Measurements from ENCODE around the gene ASTL.

Gene ASTL

DNA sequence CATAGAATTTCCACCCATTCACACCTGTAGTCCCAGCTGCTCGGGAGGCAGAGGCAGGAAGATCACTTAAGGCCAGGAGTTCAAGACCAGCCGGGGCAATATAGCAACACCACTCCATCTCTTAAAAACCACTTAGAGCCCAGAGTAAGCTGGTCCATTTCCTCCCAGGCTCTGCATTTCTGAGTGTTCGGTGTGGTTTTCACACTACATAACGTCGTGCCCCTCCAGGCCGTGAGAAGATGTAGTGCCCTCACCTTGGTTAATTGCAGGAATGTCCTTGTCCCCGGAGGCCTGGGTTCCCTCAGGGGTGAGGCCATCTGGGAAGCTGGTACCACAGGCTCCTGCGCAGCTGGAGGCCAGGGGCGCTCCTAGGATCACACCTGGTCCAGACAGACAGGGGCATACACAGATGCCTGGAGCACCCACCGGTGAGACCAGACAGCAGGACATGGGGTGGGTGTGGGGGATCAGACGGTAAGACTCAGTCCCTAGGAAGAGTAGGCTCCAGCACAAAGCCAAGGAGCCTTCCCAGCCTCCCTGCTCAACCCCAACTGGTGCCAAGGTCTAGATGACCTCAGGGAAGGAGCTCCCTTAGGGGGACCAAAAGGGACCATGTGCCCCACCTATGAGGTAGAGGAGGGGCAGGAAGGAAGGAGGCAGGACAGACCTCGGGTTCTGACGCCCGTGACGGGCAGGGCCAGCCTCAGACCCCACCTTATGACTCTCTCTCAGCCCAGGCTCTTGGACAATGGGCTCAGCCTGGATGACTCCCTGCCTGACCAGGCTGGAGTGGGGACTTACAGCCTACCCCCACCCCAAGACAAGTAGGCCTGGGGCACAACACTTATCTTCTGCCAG lies 752 bp downstream of the ASTL start:
- CTCF ChIA-PET = interaction anchor here (0.6 to 2.3 kb wide), 10 partner anchors 13 to 627 kb away, joined by 3 to 32 read pairs (median 6); partner anchors contain the start of gene ADRA2B
- H3K27ac ChIP-seq = no peak overlapping the region
- TF ChIP-seq, protein P1, sequence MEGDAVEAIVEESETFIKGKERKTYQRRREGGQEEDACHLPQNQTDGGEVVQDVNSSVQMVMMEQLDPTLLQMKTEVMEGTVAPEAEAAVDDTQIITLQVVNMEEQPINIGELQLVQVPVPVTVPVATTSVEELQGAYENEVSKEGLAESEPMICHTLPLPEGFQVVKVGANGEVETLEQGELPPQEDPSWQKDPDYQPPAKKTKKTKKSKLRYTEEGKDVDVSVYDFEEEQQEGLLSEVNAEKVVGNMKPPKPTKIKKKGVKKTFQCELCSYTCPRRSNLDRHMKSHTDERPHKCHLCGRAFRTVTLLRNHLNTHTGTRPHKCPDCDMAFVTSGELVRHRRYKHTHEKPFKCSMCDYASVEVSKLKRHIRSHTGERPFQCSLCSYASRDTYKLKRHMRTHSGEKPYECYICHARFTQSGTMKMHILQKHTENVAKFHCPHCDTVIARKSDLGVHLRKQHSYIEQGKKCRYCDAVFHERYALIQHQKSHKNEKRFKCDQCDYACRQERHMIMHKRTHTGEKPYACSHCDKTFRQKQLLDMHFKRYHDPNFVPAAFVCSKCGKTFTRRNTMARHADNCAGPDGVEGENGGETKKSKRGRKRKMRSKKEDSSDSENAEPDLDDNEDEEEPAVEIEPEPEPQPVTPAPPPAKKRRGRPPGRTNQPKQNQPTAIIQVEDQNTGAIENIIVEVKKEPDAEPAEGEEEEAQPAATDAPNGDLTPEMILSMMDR (conservative IDR thresholded peaks at IDR 0.05; ENCODE audit: low read depth) = no peak
- POLR2A ChIA-PET (ENCODE audit: low non-redundant PET) = no interaction called here
- DNase-seq (ENCODE audit: low spot score) = no peak

DNA sequence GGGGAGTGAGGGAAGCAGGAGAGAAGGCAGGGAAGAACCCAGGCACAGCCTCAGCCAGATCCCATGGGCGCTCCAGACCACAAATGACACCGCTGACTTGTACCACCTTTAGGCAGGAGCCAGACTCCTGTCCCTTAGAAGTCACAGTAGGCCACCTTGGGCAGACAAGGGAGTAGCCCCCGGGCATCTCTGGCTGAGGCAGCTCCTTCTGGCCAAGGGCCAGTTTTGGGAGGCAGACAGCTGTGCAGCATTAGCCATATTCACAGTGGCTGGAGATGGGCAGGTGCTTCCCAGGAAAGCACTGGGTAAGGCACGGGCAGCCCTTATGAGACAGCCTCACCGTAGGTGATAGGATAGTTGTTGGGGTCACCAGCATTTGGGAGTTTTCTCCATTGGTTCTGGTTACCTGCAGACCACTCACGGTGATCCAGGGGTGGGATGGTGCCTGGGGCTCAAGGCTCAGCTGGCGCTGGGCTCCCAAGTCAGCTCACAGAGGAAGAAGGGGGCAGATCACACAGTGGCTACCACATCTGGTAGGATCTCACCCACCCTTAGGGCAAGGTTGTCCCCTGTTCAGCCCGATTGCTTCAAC lies 2.1 kb downstream of the ASTL start:
- CTCF ChIA-PET = interaction anchor here (1.5 kb wide), 1 partner anchor 19 kb away, joined by 6 read pairs; no protein-coding TSS in a partner anchor
- TF ChIP-seq, protein P1 (conservative IDR thresholded peaks at IDR 0.05; ENCODE audit: low read depth) = no peak
- no peak overlapping the region for H3K27ac ChIP-seq
- POLR2A ChIA-PET (ENCODE audit: low non-redundant PET) = no interaction called here
- DNase-seq (ENCODE audit: low spot score) = no peak

DNA sequence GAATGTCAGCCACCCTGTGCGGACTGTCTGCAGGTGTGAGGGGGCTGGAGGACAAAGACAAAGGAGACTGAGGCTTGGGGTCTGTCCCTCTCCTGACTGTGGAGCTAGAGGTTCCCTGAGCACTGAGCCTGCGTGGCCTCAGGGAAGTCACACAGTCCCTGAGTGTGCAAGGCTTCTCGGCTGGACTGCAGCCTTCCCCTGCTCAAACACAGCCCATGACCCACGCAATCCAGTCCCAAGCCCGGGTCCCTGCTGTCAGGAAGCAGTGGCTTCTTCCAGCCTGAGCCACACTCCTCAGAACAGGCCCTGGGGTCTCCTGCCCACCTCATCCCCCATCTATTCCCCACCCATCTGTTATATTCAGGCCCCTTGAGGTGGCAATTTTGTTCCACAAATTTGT lies 2.7 kb downstream of the ASTL start:
- no peak for DNase-seq (ENCODE audit: low spot score)
- no peak overlapping the region for H3K27ac ChIP-seq
- ChIA-PET CTCF (no interaction called here), POLR2A (ENCODE audit: low non-redundant PET) (no interaction called here)
- TF ChIP-seq, protein P1 (conservative IDR thresholded peaks at IDR 0.05; ENCODE audit: low read depth) = no peak

DNA sequence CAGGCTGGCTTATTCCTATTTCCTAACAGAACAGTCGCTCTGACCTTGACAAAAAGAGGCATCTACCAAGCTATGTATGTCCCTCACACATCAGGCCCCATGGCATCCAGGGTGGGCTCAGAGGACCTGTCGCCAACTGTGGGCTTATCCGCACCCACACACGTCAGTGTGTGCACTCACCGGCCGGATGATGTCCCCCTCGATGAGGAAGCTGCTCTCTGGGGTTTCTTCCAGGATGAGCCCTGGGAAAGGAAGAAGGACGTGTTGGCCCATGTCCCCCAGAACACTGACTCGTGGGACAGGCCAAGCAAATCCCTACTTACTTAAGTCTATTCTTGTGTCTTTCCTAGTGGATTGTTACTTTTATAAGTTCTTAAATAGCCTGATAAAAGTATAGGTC lies 3.1 kb downstream of the ASTL start:
- H3K27ac ChIP-seq = no peak overlapping the region
- DNase-seq (ENCODE audit: low spot score) = no peak
- TF ChIP-seq, protein P1 (conservative IDR thresholded peaks at IDR 0.05; ENCODE audit: low read depth) = no peak
- CTCF ChIA-PET = no interaction called here
- POLR2A ChIA-PET (ENCODE audit: low non-redundant PET) = no interaction called here

DNA sequence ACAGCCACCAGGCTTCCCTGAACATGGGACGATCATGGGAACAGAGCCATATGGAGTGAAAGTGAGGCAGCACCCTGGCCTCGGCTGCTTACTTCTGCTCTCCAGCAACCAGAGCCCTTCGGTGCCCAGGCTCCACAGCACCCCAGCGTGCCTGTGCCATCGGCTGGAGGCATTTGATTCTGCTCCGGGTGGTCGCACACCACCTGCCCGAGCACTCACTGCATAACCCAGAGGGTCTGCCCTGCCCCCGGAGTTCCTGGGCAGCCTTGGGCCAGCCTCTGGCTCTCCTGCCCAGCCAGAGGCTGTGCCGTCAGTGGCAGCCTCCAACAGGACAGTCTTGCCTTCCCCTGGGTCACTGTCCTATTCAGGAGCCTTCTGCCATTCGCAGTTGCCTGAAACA lies 3.9 kb downstream of the ASTL start:
- ChIA-PET POLR2A (ENCODE audit: low non-redundant PET) (no interaction called here), CTCF (no interaction called here)
- no peak for DNase-seq (ENCODE audit: low spot score)
- H3K27ac ChIP-seq = no peak overlapping the region
- TF ChIP-seq, protein P1 (conservative IDR thresholded peaks at IDR 0.05; ENCODE audit: low read depth) = no peak

DNA sequence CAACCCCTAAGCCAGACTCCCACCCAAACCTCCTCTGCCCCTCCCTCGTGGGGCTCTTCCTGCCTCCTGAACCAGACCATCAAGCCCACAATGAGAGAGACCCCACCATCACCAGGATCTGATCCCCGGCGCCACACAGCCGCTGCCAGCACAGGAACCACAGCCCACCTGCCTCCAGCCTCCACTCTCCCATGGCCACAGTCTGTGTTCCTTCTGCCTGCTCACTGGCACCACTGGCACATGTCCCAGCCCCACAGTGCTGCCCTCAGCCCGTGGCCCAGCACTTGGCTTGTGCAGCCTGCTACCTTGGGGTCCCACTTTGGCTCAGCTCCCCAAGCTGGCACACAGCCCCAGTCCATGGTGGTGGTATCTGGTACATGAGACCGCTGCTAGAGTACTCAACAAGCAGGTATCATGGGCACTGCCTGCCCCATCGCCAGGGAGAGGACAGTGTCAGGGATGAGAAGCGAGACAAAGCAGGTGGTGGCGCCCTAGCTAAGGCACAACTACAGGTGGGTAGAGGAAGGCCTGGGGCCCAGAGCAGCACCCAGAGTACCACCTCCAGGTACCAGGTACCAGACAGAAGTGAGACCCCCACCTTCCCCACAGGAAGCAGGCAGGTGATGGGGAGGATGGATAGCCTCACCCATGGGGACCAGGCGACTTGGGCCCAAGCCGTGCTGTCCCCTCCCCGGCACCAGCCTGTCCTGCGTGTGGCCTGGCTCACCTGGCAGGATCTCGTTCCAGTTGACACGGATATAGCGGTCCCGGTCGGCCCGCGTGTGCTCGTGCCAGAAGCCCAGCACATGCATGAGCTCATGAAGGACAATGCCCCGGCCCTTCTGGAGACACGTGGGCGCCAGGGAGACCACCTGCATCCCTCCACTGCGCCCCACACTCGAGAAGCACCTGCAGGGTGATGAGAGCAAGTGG lies 6.2 kb downstream of the ASTL start:
- no peak for DNase-seq (ENCODE audit: low spot score)
- H3K27ac ChIP-seq = no peak overlapping the region
- TF ChIP-seq, protein P1 (conservative IDR thresholded peaks at IDR 0.05; ENCODE audit: low read depth) = no peak
- ChIA-PET CTCF (no interaction called here), POLR2A (ENCODE audit: low non-redundant PET) (no interaction called here)
